Stomach smooth muscle (tissue), 2 donors: ENCODE measurements around the gene PRR14L.
"Not testable (repeated sequence)": the region's sequence is repeated elsewhere in the genome, so short reads cannot be mapped to it uniquely, and the experiment has no call there.

Source experiments
- H3K27ac ChIP-seq: one replicate; pipeline ENCODE4 v1.7.0; 2013; ENCODE audit warnings: mild to moderate bottlenecking, low read length, inconsistent platforms
- H3K27me3 ChIP-seq, 2 donors: one replicate each; pipeline ENCODE4 v1.7.0; 2013; ENCODE audit warnings: low read length in 2 of 2; ENCODE audit not compliant: insufficient read depth in 2 of 2, control insufficient read depth in 1 of 2
- H3K36me3 ChIP-seq, 2 donors: one replicate each; pipeline ENCODE4 v1.7.0; 2013; ENCODE audit warnings: low read length in 2 of 2; ENCODE audit not compliant: control insufficient read depth in 2 of 2, insufficient read depth in 2 of 2
- H3K4me1 ChIP-seq: one replicate; pipeline ENCODE4 v1.7.0; 2013; ENCODE audit warnings: low read length; ENCODE audit not compliant: control insufficient read depth, insufficient read depth
- H3K4me3 ChIP-seq, 2 donors: one replicate each; pipeline ENCODE4 v1.7.0; 2013; ENCODE audit warnings: low read length in 2 of 2
- H3K9ac ChIP-seq, 2 donors: one replicate each; pipeline ENCODE4 v1.7.0; 2013; ENCODE audit warnings: low read length in 2 of 2, mild to moderate bottlenecking in 1 of 2
- H3K9me3 ChIP-seq, 2 donors: one replicate each; pipeline ENCODE4 v1.7.0; 2013; ENCODE audit warnings: low read length in 2 of 2; ENCODE audit not compliant: control insufficient read depth in 2 of 2
- donor health status: healthy.
- donor health status: Pancreatic carcinoma.

The PRR14L gene

GRCh38 chr22:31753634-31754501 is 3.9 kb upstream of the PRR14L start, which contains the start of gene DEPDC5:
Gene DEPDC5 (plus strand): TSS chr22:31754019. CDS start chr22:31754922, 903 bp downstream.
- H3K36me3 ChIP-seq, result peaks cover under 1 to 3% of the 10 kb centered on the region in 2 donors
- peak within 1 kb of the TSS; percentile 90 to 95 for H3K4me3 ChIP-seq
- H3K27ac ChIP-seq, result peak within 1 kb of the TSS; percentile 97
- H3K9ac ChIP-seq, result peak within 1 kb of the TSS; percentile 95
- H3K27me3 ChIP-seq, result no peaks in the 10 kb centered on the region
- H3K4me1 ChIP-seq, result peaks cover 42% of the 10 kb centered on the region
- no peaks in the 10 kb centered on the region for H3K9me3 ChIP-seq

GRCh38 chr22:31753005-31753633 is 3.2 kb upstream of the PRR14L start:
- peak overlapping the region; percentile 95 for H3K9ac ChIP-seq

GRCh38 chr22:31752096-31752847 is 2.3 kb upstream of the PRR14L start:
- H3K4me3 ChIP-seq, result no peak overlapping the region
- H3K9ac ChIP-seq, result peak overlapping the region in 1 of 2 donors; percentile 95
- no peaks in the 10 kb centered on the region for H3K9me3 ChIP-seq
- no peaks in the 10 kb centered on the region for H3K27me3 ChIP-seq
- no peaks in the 10 kb centered on the region for H3K36me3 ChIP-seq
- peaks cover 55% of the 10 kb centered on the region for H3K4me1 ChIP-seq
- peak overlapping the region; percentile 97 for H3K27ac ChIP-seq

More at GRCh38 chr22:31753005-31753633, 3.2 kb upstream of the PRR14L start:
- peak overlapping the region; percentile 90 to 92 for H3K4me3 ChIP-seq
- H3K27me3 ChIP-seq, result no peaks in the 10 kb centered on the region
- peaks cover 0 to 1% of the 10 kb centered on the region in 2 donors for H3K36me3 ChIP-seq
- H3K9me3 ChIP-seq, result no peaks in the 10 kb centered on the region
- peaks cover 49% of the 10 kb centered on the region for H3K4me1 ChIP-seq
- H3K27ac ChIP-seq, result peak overlapping the region; percentile 97

- peak overlapping the region; percentile 74 for H3K27ac ChIP-seq
- H3K9ac ChIP-seq, result peak overlapping the region; percentile 71 to 84
- H3K9me3 ChIP-seq, result no peaks in the 10 kb centered on the region
- H3K4me1 ChIP-seq, result peaks cover 55% of the 10 kb centered on the region
- no peaks in the 10 kb centered on the region for H3K27me3 ChIP-seq
- no peaks in the 10 kb centered on the region for H3K36me3 ChIP-seq
- H3K4me3 ChIP-seq, result peak overlapping the region; percentile 61 to 93
Observed at GRCh38 chr22:31750365-31751284, 693 bp upstream of the PRR14L start.

- no peaks in the 10 kb centered on the region for H3K9me3 ChIP-seq
- H3K9ac ChIP-seq, result peak overlapping the region; percentile 89 to 98
- H3K4me3 ChIP-seq, result peak overlapping the region; percentile 93 to 98
- H3K36me3 ChIP-seq, result no peaks in the 10 kb centered on the region
- H3K27me3 ChIP-seq, result no peaks in the 10 kb centered on the region
- H3K4me1 ChIP-seq, result peaks cover 42% of the 10 kb centered on the region
- no peak overlapping the region for H3K27ac ChIP-seq
Observed at GRCh38 chr22:31748490-31748889, 1.4 kb downstream of the PRR14L start.

- Histone ChIP-seq H3K9me3 (no peaks in the 10 kb centered on the region), H3K27ac (no peak overlapping the region), H3K4me1 (peaks cover 31% of the 10 kb centered on the region), H3K4me3 (no peak overlapping the region), H3K36me3 (no peaks in the 10 kb centered on the region), H3K9ac (no peak overlapping the region), H3K27me3 (no peaks in the 10 kb centered on the region)
Observed at GRCh38 chr22:31747441-31747840, 2.5 kb downstream of the PRR14L start.

- no peaks in the 10 kb centered on the region for H3K9me3 ChIP-seq
- H3K36me3 ChIP-seq, result peaks cover 0 to 2% of the 10 kb centered on the region in 2 donors
- no peak overlapping the region for H3K27ac ChIP-seq
- no peak overlapping the region for H3K9ac ChIP-seq
- peaks cover 16% of the 10 kb centered on the region for H3K4me1 ChIP-seq
- H3K4me3 ChIP-seq, result no peak overlapping the region
- H3K27me3 ChIP-seq, result no peaks in the 10 kb centered on the region
Observed at GRCh38 chr22:31743871-31744270, 6.1 kb downstream of the PRR14L start.

- no peak overlapping the region for H3K9ac ChIP-seq
- no peak overlapping the region for H3K4me3 ChIP-seq
- peaks cover 9% of the 10 kb centered on the region for H3K4me1 ChIP-seq
- H3K27me3 ChIP-seq, result no peaks in the 10 kb centered on the region
- H3K27ac ChIP-seq, result no peak overlapping the region
- H3K36me3 ChIP-seq, result peaks cover 0 to 5% of the 10 kb centered on the region in 2 donors
- no peaks in the 10 kb centered on the region for H3K9me3 ChIP-seq
Observed at GRCh38 chr22:31742682-31743081, 7.2 kb downstream of the PRR14L start.

GRCh38 chr22:31742115-31742514 is 7.8 kb downstream of the PRR14L start:
- no peak overlapping the region for H3K9ac ChIP-seq
- H3K27me3 ChIP-seq, result no peaks in the 10 kb centered on the region
- no peaks in the 10 kb centered on the region for H3K9me3 ChIP-seq
- peaks cover 7% of the 10 kb centered on the region for H3K4me1 ChIP-seq
- peaks cover 0 to 5% of the 10 kb centered on the region in 2 donors for H3K36me3 ChIP-seq
- H3K27ac ChIP-seq, result no peak overlapping the region
- no peak overlapping the region for H3K4me3 ChIP-seq

- H3K4me1 ChIP-seq, H3K27ac ChIP-seq, H3K36me3 ChIP-seq, H3K9me3 ChIP-seq, H3K27me3 ChIP-seq, H3K9ac ChIP-seq, H3K4me3 ChIP-seq: not testable (repeated sequence)
Observed at GRCh38 chr22:31740314-31740713, 9.6 kb downstream of the PRR14L start.
